ENCODE results near the gene SMARCA2. TPM values are rescaled to one million over a fixed set of nuclear protein-coding genes. Genes with fewer than 3 reads are reported as not detected.

SMARCA2 gene
- total and polyA plus RNA-seq, 9 of the 15 experiments (the other 6 are each of a cell fraction or from before 2014, with no cell fraction given), result 8.0 to 34.8 (median 25.5) TPM

- peak in 1 of 2 experiments; percentile 57; a peak in 1 of 4 replicates for TF ChIP-seq UBTF (IDR thresholded peaks at IDR 0.05; ENCODE audit: borderline replicate concordance in 1 of 2, low read depth in 2 of 2, low read length in 2 of 2)
- TF ChIP-seq, protein P1, sequence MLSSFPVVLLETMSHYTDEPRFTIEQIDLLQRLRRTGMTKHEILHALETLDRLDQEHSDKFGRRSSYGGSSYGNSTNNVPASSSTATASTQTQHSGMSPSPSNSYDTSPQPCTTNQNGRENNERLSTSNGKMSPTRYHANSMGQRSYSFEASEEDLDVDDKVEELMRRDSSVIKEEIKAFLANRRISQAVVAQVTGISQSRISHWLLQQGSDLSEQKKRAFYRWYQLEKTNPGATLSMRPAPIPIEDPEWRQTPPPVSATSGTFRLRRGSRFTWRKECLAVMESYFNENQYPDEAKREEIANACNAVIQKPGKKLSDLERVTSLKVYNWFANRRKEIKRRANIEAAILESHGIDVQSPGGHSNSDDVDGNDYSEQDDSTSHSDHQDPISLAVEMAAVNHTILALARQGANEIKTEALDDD (IDR thresholded peaks at IDR 0.05), result no peak
- no peak for TF ChIP-seq ZNF354B (CRISPR knock-in tag; IDR thresholded peaks at IDR 0.05)
- TF ChIP-seq CEBPZ (IDR thresholded peaks at IDR 0.05; ENCODE audit: borderline replicate concordance, low read depth, low read length), result no peak
- no peak for TF ChIP-seq ZNF778 (CRISPR knock-in tag; IDR thresholded peaks at IDR 0.05)
- peak; percentile 49 for TF ChIP-seq POLR2A (conservative IDR thresholded peaks at IDR 0.05)
- no peak for TF ChIP-seq RBM15 (IDR thresholded peaks at IDR 0.05; ENCODE audit: insufficient read depth, low read length)
- TF ChIP-seq RHOXF2B (CRISPR knock-in tag; conservative IDR thresholded peaks at IDR 0.05), result no peak
- TF ChIP-seq, protein P2, sequence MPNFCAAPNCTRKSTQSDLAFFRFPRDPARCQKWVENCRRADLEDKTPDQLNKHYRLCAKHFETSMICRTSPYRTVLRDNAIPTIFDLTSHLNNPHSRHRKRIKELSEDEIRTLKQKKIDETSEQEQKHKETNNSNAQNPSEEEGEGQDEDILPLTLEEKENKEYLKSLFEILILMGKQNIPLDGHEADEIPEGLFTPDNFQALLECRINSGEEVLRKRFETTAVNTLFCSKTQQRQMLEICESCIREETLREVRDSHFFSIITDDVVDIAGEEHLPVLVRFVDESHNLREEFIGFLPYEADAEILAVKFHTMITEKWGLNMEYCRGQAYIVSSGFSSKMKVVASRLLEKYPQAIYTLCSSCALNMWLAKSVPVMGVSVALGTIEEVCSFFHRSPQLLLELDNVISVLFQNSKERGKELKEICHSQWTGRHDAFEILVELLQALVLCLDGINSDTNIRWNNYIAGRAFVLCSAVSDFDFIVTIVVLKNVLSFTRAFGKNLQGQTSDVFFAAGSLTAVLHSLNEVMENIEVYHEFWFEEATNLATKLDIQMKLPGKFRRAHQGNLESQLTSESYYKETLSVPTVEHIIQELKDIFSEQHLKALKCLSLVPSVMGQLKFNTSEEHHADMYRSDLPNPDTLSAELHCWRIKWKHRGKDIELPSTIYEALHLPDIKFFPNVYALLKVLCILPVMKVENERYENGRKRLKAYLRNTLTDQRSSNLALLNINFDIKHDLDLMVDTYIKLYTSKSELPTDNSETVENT (CRISPR knock-in tag; IDR thresholded peaks at IDR 0.05), result 0 out of 2 replicates have a peak, but pooled peaks have one; percentile 41
- no peak for TF ChIP-seq HNRNPH1 (optimal IDR thresholded peaks at IDR 0.05; ENCODE audit: low read depth, low read length)
- TF ChIP-seq YY1 (IDR thresholded peaks at IDR 0.05; ENCODE audit: borderline replicate concordance in 1 of 3, control insufficient read depth in 1 of 3, extremely low read depth in 1 of 3, insufficient read depth in 3 of 3, insufficient read length in 1 of 3, insufficient replicate concordance in 2 of 3, low read depth in 1 of 3, low read length in 2 of 3), result peak in 2 of 3 experiments; percentile 10 to 68
- TF ChIP-seq ZNF263 (CRISPR knock-in tag; IDR thresholded peaks at IDR 0.05; ENCODE audit: borderline replicate concordance), result peak; percentile 85
- TF ChIP-seq KAT2B (IDR thresholded peaks at IDR 0.05; ENCODE audit: low read depth, low read length), result no peak
- TF ChIP-seq RBBP5 (IDR thresholded peaks at IDR 0.05; ENCODE audit: borderline replicate concordance, insufficient read depth, low read length, poor library complexity, severe bottlenecking), result peak; percentile 29
- TF ChIP-seq THRAP3 (IDR thresholded peaks at IDR 0.05; ENCODE audit: borderline replicate concordance), result no peak
- no peak for TF ChIP-seq ELF1 (tag; IDR thresholded peaks at IDR 0.05)
These were observed 1.5 kb downstream of the SMARCA2 start (continued) for GRCh38 chr9:2016408-2017330.

All from K562 (cell line).